ENCODE data around the gene SLC6A6. TPM values are rescaled to one million over a fixed set of nuclear protein-coding genes. Genes with fewer than 3 reads are reported as not detected.

Gene SLC6A6
- total and polyA plus RNA-seq, 2 experiments from 2014 or later, result 4.6 to 10.6 TPM

- WGBS, 2 experiments (ENCODE audit: low coverage in 1 of 2, low lambda C conversion rate in 2 of 2, missing lambda C conversion rate in 2 of 2), result 86 to 93% methylated on average over 8 of the region's 8 CpGs
- no peak overlapping the region for H3K4me2 ChIP-seq (ENCODE audit: unreplicated experiment)
- no peaks in the 10 kb centered on the region for H3K4me1 ChIP-seq (ENCODE audit: insufficient read depth)
- no peaks in the 10 kb centered on the region for H4K20me1 ChIP-seq (ENCODE audit: insufficient read depth)
- TF ChIP-seq EZH2 (IDR thresholded peaks at IDR 0.05; ENCODE audit: insufficient read depth, poor library complexity, severe bottlenecking) (no peak), EZH2phosphoT487 (IDR thresholded peaks at IDR 0.05; ENCODE audit: insufficient read depth, low read depth) (no peak)
- no peaks in the 10 kb centered on the region for H3K27me3 ChIP-seq (replicated peaks; ENCODE audit: insufficient read depth)
- H2AFZ ChIP-seq, result no peak overlapping the region
- H3K9ac ChIP-seq, result no peak overlapping the region
- H3K4me3 ChIP-seq, result no peak overlapping the region
- in situ Hi-C loops (cut with MboI), result no loop called here
- no peaks in the 10 kb centered on the region; the same call in 1 of the 2 replicates for H3K36me3 ChIP-seq (ENCODE audit: low read depth)
- H3K9me2 ChIP-seq (ENCODE audit: insufficient read depth), result no peaks in the 10 kb centered on the region
- no peak overlapping the region for H3K27ac ChIP-seq
- H3K9me3 ChIP-seq (ENCODE audit: low read depth), result no peaks in the 10 kb centered on the region
- H3F3A ChIP-seq (ENCODE audit: insufficient read depth), result no peaks in the 10 kb centered on the region
- H3K79me2 ChIP-seq (ENCODE audit: insufficient read depth), result no peaks in the 10 kb centered on the region
- DNase-seq, result no peak
These were observed 84.7 kb downstream of the SLC6A6 start for GRCh38 chr3:14487086-14487485.

DNA sequence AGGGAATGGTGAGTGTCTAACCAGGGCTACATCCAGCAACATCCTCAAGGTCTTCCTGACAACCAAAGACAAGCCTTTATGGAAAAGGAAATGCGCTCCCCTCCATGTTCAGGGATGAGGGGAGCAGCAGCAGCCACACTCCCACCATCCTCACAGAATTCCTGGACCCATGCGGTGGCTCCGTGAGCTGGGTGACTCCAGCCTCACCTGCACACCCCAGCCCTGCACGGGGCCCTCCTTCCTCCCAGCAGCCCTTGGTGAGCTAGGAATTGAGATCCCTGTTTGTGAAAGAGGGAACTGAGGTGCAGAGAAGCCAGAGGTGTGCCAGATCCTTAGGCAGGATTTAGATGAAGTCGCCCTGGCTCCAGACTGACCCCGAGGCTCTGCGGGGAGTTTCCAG is 85.4 kb downstream of the SLC6A6 start:
- in situ Hi-C loops (cut with MboI), result no loop called here
- no peak overlapping the region for H2AFZ ChIP-seq
- H3K27ac ChIP-seq, result no peak overlapping the region
- H4K20me1 ChIP-seq (ENCODE audit: insufficient read depth), result no peaks in the 10 kb centered on the region
- no peak overlapping the region for H3K4me2 ChIP-seq (ENCODE audit: unreplicated experiment)
- H3F3A ChIP-seq (ENCODE audit: insufficient read depth), result no peaks in the 10 kb centered on the region
- H3K9ac ChIP-seq, result no peak overlapping the region
- TF ChIP-seq EZH2 (IDR thresholded peaks at IDR 0.05; ENCODE audit: insufficient read depth, poor library complexity, severe bottlenecking) (no peak), EZH2phosphoT487 (IDR thresholded peaks at IDR 0.05; ENCODE audit: insufficient read depth, low read depth) (no peak)
- DNase-seq, result no peak
- H3K36me3 ChIP-seq (ENCODE audit: low read depth), result no peaks in the 10 kb centered on the region; the same call in 1 of the 2 replicates
- H3K27me3 ChIP-seq (replicated peaks; ENCODE audit: insufficient read depth), result no peaks in the 10 kb centered on the region
- 91 to 92% methylated on average over 7 of the region's 7 CpGs for WGBS, 2 experiments (ENCODE audit: low coverage in 1 of 2, low lambda C conversion rate in 2 of 2, missing lambda C conversion rate in 2 of 2)
- no peak overlapping the region for H3K4me3 ChIP-seq
- no peaks in the 10 kb centered on the region for H3K9me2 ChIP-seq (ENCODE audit: insufficient read depth)
- H3K9me3 ChIP-seq (ENCODE audit: low read depth), result no peaks in the 10 kb centered on the region
- H3K4me1 ChIP-seq (ENCODE audit: insufficient read depth), result no peaks in the 10 kb centered on the region
- no peaks in the 10 kb centered on the region for H3K79me2 ChIP-seq (ENCODE audit: insufficient read depth)

- WGBS, 2 experiments (ENCODE audit: low coverage in 1 of 2, low lambda C conversion rate in 2 of 2, missing lambda C conversion rate in 2 of 2), result 67 to 69% methylated on average over 7 of the region's 7 CpGs
- H2AFZ ChIP-seq, result no peak overlapping the region
- TF ChIP-seq EZH2 (IDR thresholded peaks at IDR 0.05; ENCODE audit: insufficient read depth, poor library complexity, severe bottlenecking) (no peak), EZH2phosphoT487 (IDR thresholded peaks at IDR 0.05; ENCODE audit: insufficient read depth, low read depth) (no peak)
- H3K4me2 ChIP-seq (ENCODE audit: unreplicated experiment), result no peak overlapping the region
- no peak overlapping the region for H3K4me3 ChIP-seq
- H3K9me3 ChIP-seq (ENCODE audit: low read depth), result no peaks in the 10 kb centered on the region
- no peak overlapping the region for H3K9ac ChIP-seq
- no peaks in the 10 kb centered on the region for H3K36me3 ChIP-seq (ENCODE audit: low read depth)
- no peaks in the 10 kb centered on the region for H3K4me1 ChIP-seq (ENCODE audit: insufficient read depth)
- no peaks in the 10 kb centered on the region for H3F3A ChIP-seq (ENCODE audit: insufficient read depth)
- no peaks in the 10 kb centered on the region for H3K27me3 ChIP-seq (replicated peaks; ENCODE audit: insufficient read depth)
- H3K9me2 ChIP-seq (ENCODE audit: insufficient read depth), result no peaks in the 10 kb centered on the region
- in situ Hi-C loops (cut with MboI), result no loop called here
- no peaks in the 10 kb centered on the region for H3K79me2 ChIP-seq (ENCODE audit: insufficient read depth)
- no peak overlapping the region for H3K27ac ChIP-seq
- no peaks in the 10 kb centered on the region for H4K20me1 ChIP-seq (ENCODE audit: insufficient read depth)
- DNase-seq, result no peak
These were observed 86.1 kb downstream of the SLC6A6 start for GRCh38 chr3:14488286-14489041.

- H3K4me2 ChIP-seq (ENCODE audit: unreplicated experiment), result no peak overlapping the region
- H3K27me3 ChIP-seq (replicated peaks; ENCODE audit: insufficient read depth), result no peaks in the 10 kb centered on the region
- H4K20me1 ChIP-seq (ENCODE audit: insufficient read depth), result no peaks in the 10 kb centered on the region
- H3K9me2 ChIP-seq (ENCODE audit: insufficient read depth), result no peaks in the 10 kb centered on the region
- in situ Hi-C loops (cut with MboI), result no loop called here
- 97 to 98% methylated on average over 5 to 7 of the region's 7 CpGs for WGBS, 2 experiments (ENCODE audit: low coverage in 1 of 2, low lambda C conversion rate in 2 of 2, missing lambda C conversion rate in 2 of 2)
- no peak for TF ChIP-seq EZH2phosphoT487 (IDR thresholded peaks at IDR 0.05; ENCODE audit: insufficient read depth, low read depth)
- TF ChIP-seq EZH2 (IDR thresholded peaks at IDR 0.05; ENCODE audit: insufficient read depth, poor library complexity, severe bottlenecking), result no peak
- no peak for DNase-seq
- no peak overlapping the region for H3K4me3 ChIP-seq
- no peaks in the 10 kb centered on the region for H3K4me1 ChIP-seq (ENCODE audit: insufficient read depth)
- H3K27ac ChIP-seq, result no peak overlapping the region
- H3K79me2 ChIP-seq (ENCODE audit: insufficient read depth), result no peaks in the 10 kb centered on the region
- H3K36me3 ChIP-seq (ENCODE audit: low read depth), result no peaks in the 10 kb centered on the region
- H2AFZ ChIP-seq, result no peak overlapping the region
- no peak overlapping the region for H3K9ac ChIP-seq
- H3F3A ChIP-seq (ENCODE audit: insufficient read depth), result no peaks in the 10 kb centered on the region
- H3K9me3 ChIP-seq (ENCODE audit: low read depth), result no peaks in the 10 kb centered on the region
These were observed 87.2 kb downstream of the SLC6A6 start for GRCh38 chr3:14489641-14490040.
